D341Med (cell line): Measurements from ENCODE around the gene MARCKSL1.
"Not testable (repeated sequence)": the region's sequence is repeated elsewhere in the genome, so short reads cannot be mapped to it uniquely, and the experiment has no call there.

Experiments
- DNase-seq: peaks from one replicate; pipeline ENCODE4 v3.0.0; 2012; ENCODE audit warnings: low spot score

Gene MARCKSL1

GRCh38 chr1:32335790-32336590 is at the start of gene MARCKSL1:
Gene MARCKSL1, minus strand, starts transcription at chr1:32336233. Its CDS starts 200 bp downstream, at chr1:32336033.
- peak; percentile 93 for DNase-seq

DNA sequence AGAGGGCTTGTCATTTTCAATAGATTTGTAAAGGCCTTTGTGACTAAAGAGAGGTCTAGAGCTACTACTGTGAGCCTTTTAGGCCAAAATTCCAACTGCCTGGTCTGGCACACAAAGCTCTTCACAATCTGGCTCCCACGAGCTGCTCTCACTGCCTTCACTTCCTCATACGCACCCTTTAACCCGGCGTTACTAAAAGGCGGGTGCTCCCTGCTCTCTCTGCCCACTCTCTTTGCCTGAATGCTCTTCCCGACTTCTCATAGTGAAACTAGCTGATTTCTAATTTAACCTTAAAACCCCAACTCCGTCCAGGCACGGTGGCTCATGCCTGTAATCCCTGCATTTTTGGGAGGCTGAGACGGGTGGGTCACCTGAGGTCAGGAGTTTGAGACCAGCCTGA is 44.0 kb upstream of the MARCKSL1 start:
- DNase-seq = no peak

DNA sequence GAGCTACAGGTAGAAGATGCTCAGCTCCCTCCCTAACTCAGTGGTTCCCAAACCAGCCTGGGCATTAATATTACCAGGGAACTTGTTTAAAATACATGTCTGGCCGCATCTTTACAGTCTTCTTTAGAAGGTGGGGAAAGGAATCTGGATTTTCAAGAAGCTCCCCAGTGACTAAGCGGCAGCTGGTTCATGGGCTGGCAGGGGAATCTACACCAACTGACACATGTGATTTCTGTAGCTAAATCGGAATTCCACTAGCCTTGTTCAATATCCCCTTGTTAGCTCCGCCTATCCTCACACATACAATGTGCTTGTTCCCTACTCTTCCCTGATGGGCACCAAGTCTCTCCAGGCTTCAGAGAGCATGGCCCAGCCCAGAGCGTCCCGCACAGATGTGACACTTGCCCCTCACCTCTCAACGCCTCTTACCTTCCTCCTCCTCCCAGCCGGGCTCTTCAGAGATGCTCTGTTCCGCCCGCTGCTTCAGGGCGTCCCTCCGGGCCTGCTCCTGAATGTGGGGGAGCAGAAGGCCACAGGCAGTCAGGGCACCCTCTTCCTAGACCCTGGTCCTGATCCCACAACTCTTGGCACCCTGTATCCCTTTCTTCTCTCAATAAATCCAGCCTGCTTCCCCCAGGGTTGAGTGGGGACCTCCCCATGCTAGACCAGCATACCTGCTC is 41.6 kb upstream of the MARCKSL1 start:
- no peak for DNase-seq

GRCh38 chr1:32376199-32376598 is 40.2 kb upstream of the MARCKSL1 start:
- DNase-seq = no peak

DNA sequence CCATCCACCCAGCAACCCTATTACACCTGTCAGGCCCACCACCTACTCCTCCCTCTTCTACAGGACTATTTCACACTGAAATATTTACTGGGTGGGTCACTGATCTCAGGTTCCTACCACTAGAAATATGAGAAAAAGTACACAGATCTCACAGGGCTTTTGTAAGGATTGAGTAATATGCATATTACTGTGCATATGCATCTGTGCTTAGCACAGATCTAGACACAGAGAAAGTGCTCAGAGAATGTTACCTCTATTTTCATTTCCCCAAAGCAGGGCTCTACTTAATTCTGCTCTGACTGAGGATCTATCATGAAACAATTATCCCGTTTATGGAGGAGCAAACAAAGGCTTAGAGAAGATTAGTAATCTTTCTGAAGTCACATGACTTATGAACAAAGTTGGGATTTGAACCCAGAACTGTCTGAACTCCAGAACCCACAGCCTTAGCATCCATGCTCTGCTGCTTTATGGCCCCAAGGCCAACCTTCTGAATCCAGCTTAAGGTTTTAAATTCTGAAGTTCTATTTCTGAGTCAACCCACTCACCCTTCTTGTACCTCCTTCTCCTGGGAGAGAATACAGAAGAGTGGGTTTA is 38.1 kb upstream of the MARCKSL1 start:
- no peak for DNase-seq

DNA sequence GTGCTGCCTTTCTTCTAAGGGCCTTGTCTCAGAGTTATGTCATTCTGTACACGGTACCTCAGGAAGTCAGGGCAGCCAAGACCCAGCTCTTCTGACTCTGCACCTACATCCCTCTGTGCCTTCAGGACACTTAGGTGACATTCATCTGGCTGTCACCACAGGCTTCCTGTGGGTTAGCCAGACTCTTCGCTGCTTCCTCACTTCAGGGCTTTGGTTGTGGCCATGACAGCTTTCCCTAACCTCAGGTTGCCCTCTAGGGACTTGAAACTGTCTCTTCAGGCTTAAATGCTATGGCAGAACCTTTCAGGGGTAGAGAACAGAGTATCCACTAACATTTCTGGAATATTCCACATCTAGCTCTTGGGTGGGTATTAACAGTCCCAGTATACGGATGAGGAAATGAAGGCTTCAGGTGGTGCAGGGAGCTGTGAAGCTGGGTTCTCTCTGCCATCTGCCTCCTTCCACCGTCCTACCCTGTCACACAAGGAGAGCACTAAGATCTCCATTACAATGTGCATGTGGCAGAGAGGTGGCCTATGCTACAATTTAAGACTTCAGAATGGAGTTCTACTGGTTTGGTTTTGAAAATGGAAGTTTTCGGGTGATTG is 36.2 kb upstream of the MARCKSL1 start:
- no peak for DNase-seq

- DNase-seq = no peak
Observed at GRCh38 chr1:32367912-32368635, 32.0 kb upstream of the MARCKSL1 start.

GRCh38 chr1:32365445-32365844 is 29.4 kb upstream of the MARCKSL1 start:
- no peak for DNase-seq

DNA sequence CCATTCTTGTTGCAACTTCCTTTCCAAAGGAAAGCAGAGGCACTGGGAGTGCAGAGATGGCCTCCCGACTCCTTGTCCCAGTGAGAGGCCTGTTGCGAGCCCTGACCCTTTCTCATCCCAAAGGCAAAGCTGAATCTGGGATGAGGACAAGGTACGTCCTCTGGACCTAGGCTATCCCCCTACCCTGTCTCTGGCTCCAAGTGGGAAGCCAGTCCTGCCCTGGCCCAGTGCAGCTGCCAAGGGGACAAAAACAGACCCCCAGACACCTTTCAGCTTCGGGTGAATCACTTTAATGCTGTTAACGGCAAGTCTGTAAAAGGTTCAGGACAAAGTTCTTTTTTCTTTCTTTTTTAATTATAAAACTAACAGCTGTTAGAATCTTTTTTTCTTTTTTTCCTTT is 28.8 kb upstream of the MARCKSL1 start:
- no peak for DNase-seq

DNA sequence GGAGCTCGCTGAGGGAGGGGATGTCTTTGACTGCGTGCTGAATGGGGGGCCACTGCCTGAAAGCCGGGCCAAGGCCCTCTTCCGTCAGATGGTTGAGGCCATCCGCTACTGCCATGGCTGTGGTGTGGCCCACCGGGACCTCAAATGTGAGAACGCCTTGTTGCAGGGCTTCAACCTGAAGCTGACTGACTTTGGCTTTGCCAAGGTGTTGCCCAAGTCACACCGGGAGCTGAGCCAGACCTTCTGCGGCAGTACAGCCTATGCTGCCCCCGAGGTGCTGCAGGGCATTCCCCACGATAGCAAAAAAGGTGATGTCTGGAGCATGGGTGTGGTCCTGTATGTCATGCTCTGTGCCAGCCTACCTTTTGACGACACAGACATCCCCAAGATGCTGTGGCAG is 27.7 kb upstream of the MARCKSL1 start:
- no peak for DNase-seq

DNA sequence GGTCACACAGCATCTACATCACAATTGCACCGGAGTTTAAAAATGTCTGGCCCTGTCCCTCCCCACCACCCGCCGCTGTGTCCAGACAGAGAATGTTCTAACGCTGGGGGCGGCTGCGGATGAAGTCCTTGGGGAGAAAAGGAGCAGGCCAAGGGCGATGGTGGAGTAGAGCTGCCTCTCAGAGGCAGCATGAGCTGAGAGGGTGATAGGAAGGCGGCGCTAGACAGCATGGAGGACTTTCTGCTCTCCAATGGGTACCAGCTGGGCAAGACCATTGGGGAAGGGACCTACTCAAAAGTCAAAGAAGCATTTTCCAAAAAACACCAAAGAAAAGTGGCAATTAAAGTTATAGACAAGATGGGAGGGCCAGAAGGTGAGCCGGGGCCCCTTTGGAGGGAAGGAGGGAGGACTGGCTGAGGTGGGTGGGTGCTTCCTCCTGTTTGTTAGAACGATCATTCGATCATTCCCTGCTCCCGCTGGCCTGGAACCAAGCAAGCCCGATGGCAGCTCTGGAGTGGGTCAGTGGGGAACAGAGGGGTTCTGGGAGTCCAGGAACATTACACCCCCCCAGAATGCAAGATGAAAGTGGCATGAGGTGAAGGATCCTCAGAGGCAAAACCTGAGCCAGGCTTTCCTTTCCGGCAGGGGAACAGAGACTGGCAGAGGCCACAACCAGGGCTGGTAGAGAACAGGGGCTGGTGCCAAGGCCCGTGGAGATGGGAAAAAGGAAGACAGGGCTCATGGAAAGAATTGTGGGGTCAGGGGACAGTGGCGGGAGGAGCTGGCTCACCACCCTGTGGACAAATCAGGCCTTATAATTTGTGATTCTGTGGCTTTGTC is 26.7 kb upstream of the MARCKSL1 start, which contains the start of the genes FAM229A and TSSK3:
TSS of gene FAM229A (minus strand) at position 12 of the 840 bp plus-strand sequence. CDS start 394 bp downstream, outside the sequence.
TSS of gene TSSK3 (plus strand) at position 66 of the 840 bp plus-strand sequence. CDS start at position 229, 163 bp downstream.
- no peak for DNase-seq

DNA sequence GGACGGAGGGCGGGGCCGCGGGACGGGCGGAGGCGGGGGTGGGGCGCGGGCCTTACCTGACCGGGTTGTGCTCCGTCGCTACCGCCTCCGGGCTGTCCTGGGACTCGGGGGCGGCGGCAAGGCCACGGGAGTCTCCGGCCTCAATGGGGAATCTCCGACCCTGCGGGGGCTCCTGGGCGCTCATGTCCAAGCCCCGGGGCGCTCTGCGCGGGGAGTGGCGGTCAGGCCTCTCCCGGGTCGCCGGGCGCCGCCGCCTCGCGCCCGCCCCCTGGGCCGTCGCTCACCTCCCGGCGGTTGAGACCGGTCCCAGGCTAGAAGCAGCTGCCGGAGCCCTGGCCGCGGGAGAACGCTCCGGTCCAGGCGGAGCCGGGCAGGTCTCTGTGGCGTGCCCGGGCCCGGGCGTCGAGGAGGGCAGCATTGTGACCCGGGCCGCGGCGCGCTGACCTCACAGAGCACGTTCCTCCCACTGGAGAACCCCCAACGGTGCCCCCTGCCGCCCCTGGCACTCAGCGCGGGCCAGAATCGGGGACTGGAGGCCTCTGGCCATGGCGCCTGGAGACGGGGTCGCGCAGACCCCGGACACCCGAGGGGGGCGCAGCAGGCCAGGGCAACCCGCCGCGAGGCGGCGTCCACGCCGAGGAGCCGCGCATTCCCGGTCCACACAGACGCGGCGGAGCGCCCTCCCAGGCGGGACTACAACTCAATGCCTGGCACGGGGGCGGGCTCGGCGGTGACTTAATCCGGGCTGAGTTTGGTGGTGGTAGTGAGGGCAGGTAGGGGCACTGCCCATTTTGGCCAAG is 25.8 kb upstream of the MARCKSL1 start:
- DNase-seq = no peak

GRCh38 chr1:32361308-32361673 is 25.3 kb upstream of the MARCKSL1 start:
- DNase-seq = no peak

DNA sequence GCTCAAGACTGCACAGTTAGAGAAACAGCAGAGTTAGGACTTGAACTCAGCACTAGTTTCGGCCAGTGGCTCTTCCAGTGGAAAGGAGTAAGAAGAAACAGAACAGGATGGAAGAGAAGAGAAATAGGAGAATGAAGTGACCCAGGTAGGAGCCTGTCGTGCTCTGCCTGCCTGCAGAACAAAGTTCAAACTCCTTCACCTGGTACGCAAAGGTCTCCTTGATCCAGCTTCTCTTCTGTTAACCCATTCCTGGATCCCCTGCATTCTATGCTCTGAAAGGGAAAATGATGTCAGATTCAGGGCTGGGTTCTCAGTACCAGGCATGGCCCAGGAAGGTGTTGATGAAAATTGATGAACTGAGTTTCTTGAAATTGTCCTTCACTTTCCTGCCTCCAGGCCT is 22.4 kb upstream of the MARCKSL1 start:
- no peak for DNase-seq

GRCh38 chr1:32357614-32358013 is 21.6 kb upstream of the MARCKSL1 start:
- DNase-seq = no peak

GRCh38 chr1:32356478-32356877 is 20.4 kb upstream of the MARCKSL1 start:
- DNase-seq = no peak

- DNase-seq = not testable (repeated sequence)
Observed at GRCh38 chr1:32355778-32356177, 19.7 kb upstream of the MARCKSL1 start.

DNA sequence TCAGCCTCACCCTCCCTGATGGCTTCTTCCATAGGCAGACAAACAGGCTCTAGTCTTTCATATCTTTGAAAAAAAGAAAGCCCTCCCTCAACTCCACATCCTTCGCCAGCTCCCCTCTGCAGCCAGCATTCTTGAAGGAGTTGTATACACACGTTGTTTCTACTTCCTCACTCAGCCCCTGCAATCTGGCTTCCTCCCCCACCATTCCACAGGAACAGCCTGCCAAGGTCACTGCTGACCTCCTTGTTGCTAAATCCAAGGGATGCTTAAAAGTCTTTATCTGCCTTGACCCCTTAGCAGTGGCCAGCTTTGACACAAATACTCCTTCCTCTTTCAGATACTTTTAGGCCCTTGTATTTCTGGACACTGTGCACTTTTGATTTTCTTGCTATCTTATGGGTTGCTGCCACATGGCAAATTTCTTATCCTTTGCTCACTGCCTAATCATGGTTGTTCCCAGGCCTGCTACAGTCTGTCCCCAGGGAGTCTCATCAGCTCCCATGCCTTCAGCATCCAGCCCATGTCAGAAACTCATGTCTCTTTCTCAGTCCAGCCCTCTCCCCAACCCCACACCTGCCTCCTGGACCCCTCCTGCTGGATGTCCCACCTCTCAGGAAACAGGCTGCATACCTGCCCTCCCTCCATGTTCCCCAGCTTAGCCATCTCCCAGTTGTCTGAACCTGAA is 18.0 kb upstream of the MARCKSL1 start:
- DNase-seq = no peak

DNA sequence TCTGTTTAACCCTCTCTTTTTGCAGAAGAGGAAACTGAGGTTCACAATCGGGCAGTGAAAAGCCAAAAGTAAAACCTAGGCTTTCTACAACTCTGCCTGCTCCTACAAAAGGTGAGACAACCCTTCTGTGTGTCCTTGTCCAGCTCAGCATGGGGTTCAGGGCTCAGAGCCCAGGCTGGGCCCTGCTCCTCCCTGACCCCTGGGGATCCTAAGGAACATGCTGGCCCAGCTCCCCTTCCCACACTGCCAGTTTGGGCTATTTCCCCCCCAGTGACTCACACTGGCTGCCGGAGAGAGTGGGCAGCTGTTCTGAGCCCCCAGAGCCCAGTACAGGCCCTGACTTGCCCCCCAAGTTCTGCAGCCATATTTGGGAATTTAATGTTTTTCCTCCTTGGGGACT is 17.4 kb upstream of the MARCKSL1 start:
- DNase-seq = no peak
